Heart left ventricle (tissue), 16 donors: ENCODE results near the gene CAMK2B. TPM values are rescaled to one million over a fixed set of nuclear protein-coding genes. Genes with fewer than 3 reads are reported as not detected.

Experiments
- ATAC-seq, 4 donors: fragments of 200-7000 bp; cut with Tn5 transposase; one replicate each; pipeline ENCODE4 v1.9.1; 2020 to 2022; ENCODE audit warnings: moderate library complexity in 4 of 4, mild to moderate bottlenecking in 3 of 4, moderate number of reproducible peaks in 1 of 4
- DNase-seq, 5 donors: peaks; one replicate each; pipeline ENCODE4 v3.0.0-alpha.2; 2020
- H3K27ac ChIP-seq, 12 donors: fragments of 200-600 bp; sonication (generic) in 4 of 12; one replicate each; pipeline versions ENCODE4 v1.5.0 to v1.8.0; 2016 to 2022; ENCODE audit warnings: mild to moderate bottlenecking in 2 of 12
- H3K27me3 ChIP-seq, 9 donors: fragments of 200-600 bp; sonication (generic) in 2 of 9; one replicate each; pipeline versions ENCODE4 v1.5.1 to v1.8.0; 2016 to 2022; ENCODE audit warnings: mild to moderate bottlenecking in 3 of 9
- H3K36me3 ChIP-seq, 9 donors: fragments of 200-600 bp; sonication (generic) in 2 of 9; one replicate each; pipeline versions ENCODE4 v1.5.0 to v1.8.0; 2018 to 2022; ENCODE audit warnings: mild to moderate bottlenecking in 2 of 9
- H3K4me1 ChIP-seq, 12 donors: fragments of 200-600 bp; sonication (generic) in 4 of 12; one replicate each; pipeline versions ENCODE4 v1.5.0 to v1.8.0; 2016 to 2022; ENCODE audit warnings: mild to moderate bottlenecking in 3 of 12
- H3K4me3 ChIP-seq, 12 donors: fragments of 200-600 bp; sonication (generic) in 4 of 12; one replicate each; pipeline versions ENCODE4 v1.5.0 to v1.8.0; 2017 to 2022; ENCODE audit warnings: mild to moderate bottlenecking in 9 of 12, moderate library complexity in 4 of 12
- H3K9me3 ChIP-seq, 12 donors: fragments of 200-600 bp; sonication (generic) in 4 of 12; one replicate each; pipeline versions ENCODE4 v1.5.0 to v1.8.0; 2016 to 2022; ENCODE audit warnings: mild to moderate bottlenecking in 1 of 12
- CTCF ChIP-seq, 12 donors: fragments of 200-600 bp; sonication (generic) in 4 of 12; IDR thresholded peaks; one replicate each; pipeline versions ENCODE4 v1.5.0 to v1.8.0; 2018 to 2022; ENCODE audit warnings: antibody characterized with exemption in 12 of 12, mild to moderate bottlenecking in 5 of 12
- POLR2A ChIP-seq, 2 donors: fragments of 450-650 bp; IDR thresholded peaks; one replicate each; pipeline ENCODE4 v1.6.1; 2017; ENCODE audit warnings: antibody characterized with exemption in 2 of 2, mild to moderate bottlenecking in 2 of 2, moderate library complexity in 2 of 2
- WGBS, 4 donors: extraction: QIAGEN DNeasy Blood & Tissue Kit in 2 of 4; methylation state at CpG; one replicate each; pipeline versions ENCODE4 v1.1.5 to v1.1.7; 2013 to 2018; 5-methylcytosine and 5-hydroxymethylcytosine counted together
- intact Hi-C, 10 donors: fragments of 100-400 bp; cut with DNase I; formaldehyde crosslinking; loops; one replicate each; pipeline versions ENCODE4 v1.11.1 to v1.14.2; 2022
- polyA plus RNA-seq, 2 donors: library from polyadenylated mRNA; stranded (reverse); fragments of 200-250 nt; gene quantifications; one replicate each; pipeline ENCODE4 v1.2.3, GENCODE V29; 2013
- total RNA-seq, 9 donors: library from RNA; depleted of rRNA in 2 of 9; stranded (reverse); fragments of >200 nt in 2 of 9; fragmentation: NEBNext Ultra II Directional in 3 of 9; extraction: Animal tissue kit (Norgen Biotek cat#: 25700) in 3 of 9; gene quantifications; one replicate each; pipeline versions ENCODE4 v1.1.0 to v1.2.4, GENCODE V29; 2016 to 2023
- donor health status: ischemic (EF 13 %, LVEDD 7.1; RV severe dilation, severe dysfunction).
- donor health status: healthy with polysubstance abuse.
- donor health status: DM: no; HTN: yes; CAD: no.
- donor health status: DM: no; HTN: no; CAD: no.
- donor health status: ischemic (EF 25% LVEDD 6.9; RV normal size, moderate dysfunction).
- donor health status: ischemic (EF 25% LVEDD 5.7; RV mildly dilated, moderate dysfunction).
- donor health status: healthy.
- donor health status: DM: yes; HTN: yes; CAD: no.
- donor health status: ischemic (EF 35%, LVEDD 5.7; RV mildly dilated, moderate dysfunction).
- donor health status: nonischemic (EF 11% LVEDD 7.7; RV severe dilation, severe dysfunction).
- donor health status: DM: yes; HTN: yes; CAD: no.
- donor health status: PGD.
- donor health status: ischemic (EF 29% LVEDD 5.4; RV normal size, mild dysfunction).
- donor health status: nonischemic (EF 23%, LVEDD 6.1; RV moderate dilation, normal function).

Gene CAMK2B
- total and polyA plus RNA-seq, 11 donors, result 35.7 to 141 (median 103) TPM

- intact Hi-C loops, result loop anchor here in 1 of 10 donors (10.0 kb wide), 1 partner anchor 325 kb away; no protein-coding TSS in a partner anchor
Observed at GRCh38 chr7:44239361-44239760, 86.0 kb downstream of the CAMK2B start.

GRCh38 chr7:44238116-44238695 is 87.2 kb downstream of the CAMK2B start:
- 74 to 88% (median 80%) methylated on average over 15 to 17 of the region's 17 CpGs for WGBS, 4 donors
- intact Hi-C loops, result loop anchor here in 1 of 10 donors (10.0 kb wide), 1 partner anchor 327 kb away; no protein-coding TSS in a partner anchor
- no peaks in the 10 kb centered on the region for H3K27me3 ChIP-seq

More at GRCh38 chr7:44239361-44239760, 86.0 kb downstream of the CAMK2B start:
- Histone ChIP-seq H3K36me3 (peaks cover 0 to 7% (median 0%) of the 10 kb centered on the region in 9 donors), H3K4me1 (peaks cover 0 to 14% (median 0%) of the 10 kb centered on the region in 12 donors), H3K27ac (no peak overlapping the region), H3K27me3 (no peaks in the 10 kb centered on the region), H3K9me3 (no peaks in the 10 kb centered on the region), H3K4me3 (no peak overlapping the region)
- DNase-seq, result no peak
- WGBS, 4 donors, result 77 to 83% (median 82%) methylated on average over 23 to 24 of the region's 24 CpGs
- TF ChIP-seq POLR2A (IDR thresholded peaks at IDR 0.05) (no peak), CTCF (IDR thresholded peaks at IDR 0.05) (no peak)
- ATAC-seq, result no peak

GRCh38 chr7:44237696-44238095 is 87.7 kb downstream of the CAMK2B start:
- peaks cover 0 to 9% (median 0%) of the 10 kb centered on the region in 12 donors for H3K4me1 ChIP-seq
- ATAC-seq (no peak), DNase-seq (no peak)
- intact Hi-C loops, result loop anchor here in 1 of 10 donors (10.0 kb wide), 1 partner anchor 327 kb away; no protein-coding TSS in a partner anchor
- H3K27ac ChIP-seq, result no peak overlapping the region
- no peak for TF ChIP-seq POLR2A (IDR thresholded peaks at IDR 0.05)
- no peak for TF ChIP-seq CTCF (IDR thresholded peaks at IDR 0.05)
- no peaks in the 10 kb centered on the region for H3K27me3 ChIP-seq
- H3K9me3 ChIP-seq, result no peaks in the 10 kb centered on the region
- 90 to 96% (median 92%) methylated on average over 8 to 10 of the region's 10 CpGs for WGBS, 4 donors
- no peak overlapping the region for H3K4me3 ChIP-seq
- peaks cover 0 to 7% (median 0%) of the 10 kb centered on the region in 9 donors for H3K36me3 ChIP-seq

More at GRCh38 chr7:44238116-44238695, 87.2 kb downstream of the CAMK2B start:
- Histone ChIP-seq H3K4me1 (peaks cover 0 to 9% (median 0%) of the 10 kb centered on the region in 12 donors), H3K9me3 (no peaks in the 10 kb centered on the region), H3K27ac (no peak overlapping the region), H3K36me3 (peaks cover 0 to 7% (median 0%) of the 10 kb centered on the region in 9 donors), H3K4me3 (no peak overlapping the region)
- DNase-seq (no peak), ATAC-seq (no peak)
- TF ChIP-seq POLR2A (IDR thresholded peaks at IDR 0.05) (no peak), CTCF (IDR thresholded peaks at IDR 0.05) (no peak)

GRCh38 chr7:44236333-44236728 is 89.1 kb downstream of the CAMK2B start:
- DNase-seq (no peak), ATAC-seq (no peak)
- intact Hi-C loops, result loop anchor here in 1 of 10 donors (10.0 kb wide), 1 partner anchor 328 kb away; no protein-coding TSS in a partner anchor
- no peak overlapping the region for H3K4me3 ChIP-seq
- peaks cover 0 to 9% (median 0%) of the 10 kb centered on the region in 12 donors for H3K4me1 ChIP-seq
- no peaks in the 10 kb centered on the region for H3K9me3 ChIP-seq
- H3K36me3 ChIP-seq, result peaks cover 0 to 7% (median 0%) of the 10 kb centered on the region in 9 donors
- no peaks in the 10 kb centered on the region for H3K27me3 ChIP-seq
- no peak overlapping the region for H3K27ac ChIP-seq
- TF ChIP-seq CTCF (IDR thresholded peaks at IDR 0.05) (no peak), POLR2A (IDR thresholded peaks at IDR 0.05) (no peak)
- WGBS, 4 donors, result 61 to 84% (median 76%) methylated on average over 4 of the region's 4 CpGs
